Ishikawa (cell line): ENCODE results near the gene HIGD1A.

Experiments
- CEBPB ChIP-seq: IDR thresholded peaks from 2 replicates; pipeline ENCODE4 v1.6.1; 2012
- CREB1 ChIP-seq: IDR thresholded peaks from 2 replicates; pipeline ENCODE4 v1.6.1; 2012; ENCODE audit warnings: low read depth
- EGR1 ChIP-seq: IDR thresholded peaks from 2 replicates; pipeline ENCODE4 v1.6.1; 2012
- EP300 ChIP-seq: IDR thresholded peaks from 2 replicates; pipeline ENCODE4 v1.6.1; 2012; ENCODE audit warnings: borderline replicate concordance
- FOXM1 ChIP-seq: IDR thresholded peaks from 2 replicates; pipeline ENCODE4 v1.6.1; 2012; ENCODE audit warnings: low read depth, borderline replicate concordance
- NFIC ChIP-seq: IDR thresholded peaks from 2 replicates; pipeline ENCODE4 v1.6.1; 2012
- RAD21 ChIP-seq: IDR thresholded peaks from 2 replicates; pipeline ENCODE4 v1.6.1; 2012; ENCODE audit warnings: low read depth
- TAF1 ChIP-seq: IDR thresholded peaks from 2 replicates; pipeline ENCODE4 v1.6.1; 2012; ENCODE audit warnings: low read depth, mild to moderate bottlenecking
- TCF12 ChIP-seq: IDR thresholded peaks from 2 replicates; pipeline ENCODE4 v1.6.1; 2012; ENCODE audit warnings: low read depth
- TEAD4 ChIP-seq: IDR thresholded peaks from 2 replicates; pipeline ENCODE4 v1.6.1; 2012
- YY1 ChIP-seq: IDR thresholded peaks from 2 replicates; pipeline ENCODE4 v1.6.1; 2012; ENCODE audit warnings: low read depth
- ZBTB7A ChIP-seq: IDR thresholded peaks from 2 replicates; pipeline ENCODE4 v1.6.1; 2012; ENCODE audit warnings: low read depth
- TF ChIP-seq, protein P1 (sequence below): IDR thresholded peaks from 2 replicates; pipeline ENCODE4 v1.6.1; 2012
- TF ChIP-seq, protein P2 (sequence below): IDR thresholded peaks from 2 replicates; pipeline ENCODE4 v1.6.1; 2012
- TF ChIP-seq, protein P3 (sequence below): IDR thresholded peaks from 2 replicates; pipeline ENCODE4 v1.6.1; 2012; ENCODE audit warnings: low read depth, mild to moderate bottlenecking

The HIGD1A gene

DNA sequence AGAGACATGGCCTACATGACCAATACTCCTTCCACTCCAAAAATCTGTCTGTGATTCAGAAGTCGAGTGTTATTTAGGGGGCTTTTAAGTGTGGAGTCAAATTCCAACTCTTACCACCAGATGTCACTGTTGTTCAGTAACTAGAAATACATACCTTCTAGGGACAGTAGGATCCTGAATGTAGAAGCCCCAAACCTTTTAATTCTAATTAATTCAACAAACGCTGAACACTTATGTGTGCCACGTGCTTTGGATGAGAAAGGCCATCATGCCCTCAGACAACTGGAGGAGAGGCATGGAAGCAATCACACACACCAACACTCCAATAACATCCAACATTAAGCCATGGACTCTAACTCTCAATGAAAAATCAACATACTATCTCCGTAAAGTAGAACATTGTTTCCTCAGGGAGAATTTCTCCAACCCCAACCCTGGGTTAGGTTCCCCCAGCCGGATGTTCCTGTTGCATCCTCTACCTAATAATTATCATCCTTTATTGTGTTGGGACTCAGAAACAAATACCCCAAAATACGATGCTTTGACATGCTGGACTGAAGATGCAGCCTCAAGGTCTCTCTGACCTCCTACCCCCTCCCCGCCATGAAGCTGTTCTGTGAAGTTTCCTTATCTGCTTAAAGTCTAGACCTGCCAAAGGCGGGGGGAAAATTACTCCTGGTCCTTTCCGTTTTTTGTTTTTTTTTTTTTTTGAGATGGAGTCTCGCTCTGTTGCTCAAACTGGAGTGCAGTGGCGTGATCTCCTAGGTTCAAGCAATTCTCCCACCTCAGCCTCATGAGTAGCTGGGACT is 23.2 kb downstream of the HIGD1A start:
- TF ChIP-seq NFIC (no peak), RAD21 (peak; percentile 70)

DNA sequence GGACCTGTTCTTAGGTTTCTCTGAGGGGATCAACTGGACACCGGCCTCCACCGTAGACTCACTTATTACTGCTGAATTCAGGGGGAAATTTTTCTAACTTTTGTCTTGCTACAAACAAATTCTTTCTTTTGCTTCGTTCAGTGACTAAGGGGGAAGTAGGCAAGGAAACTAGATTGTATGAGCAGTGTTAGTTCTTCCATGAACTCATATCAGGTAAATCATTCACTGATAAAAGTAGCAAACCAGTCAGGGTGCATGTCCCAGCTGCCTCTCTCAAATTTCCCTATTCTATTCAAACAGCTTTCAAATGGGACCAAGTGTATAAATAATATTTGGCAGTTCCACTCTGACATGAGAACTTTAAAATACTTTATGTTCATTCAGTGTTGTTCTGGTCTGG is 23.9 kb downstream of the HIGD1A start:
- TF ChIP-seq YY1 (no peak), TEAD4 (no peak), CEBPB (no peak), TCF12 (no peak), ZBTB7A (no peak), EGR1 (no peak), TAF1 (no peak), RAD21 (no peak), EP300 (no peak), CREB1 (no peak), NFIC (no peak), FOXM1 (no peak)
- TF ChIP-seq, protein P1, sequence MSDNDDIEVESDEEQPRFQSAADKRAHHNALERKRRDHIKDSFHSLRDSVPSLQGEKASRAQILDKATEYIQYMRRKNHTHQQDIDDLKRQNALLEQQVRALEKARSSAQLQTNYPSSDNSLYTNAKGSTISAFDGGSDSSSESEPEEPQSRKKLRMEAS = no peak
- TF ChIP-seq, protein P2, sequence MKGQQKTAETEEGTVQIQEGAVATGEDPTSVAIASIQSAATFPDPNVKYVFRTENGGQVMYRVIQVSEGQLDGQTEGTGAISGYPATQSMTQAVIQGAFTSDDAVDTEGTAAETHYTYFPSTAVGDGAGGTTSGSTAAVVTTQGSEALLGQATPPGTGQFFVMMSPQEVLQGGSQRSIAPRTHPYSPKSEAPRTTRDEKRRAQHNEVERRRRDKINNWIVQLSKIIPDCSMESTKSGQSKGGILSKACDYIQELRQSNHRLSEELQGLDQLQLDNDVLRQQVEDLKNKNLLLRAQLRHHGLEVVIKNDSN = no peak
- TF ChIP-seq, protein P3, sequence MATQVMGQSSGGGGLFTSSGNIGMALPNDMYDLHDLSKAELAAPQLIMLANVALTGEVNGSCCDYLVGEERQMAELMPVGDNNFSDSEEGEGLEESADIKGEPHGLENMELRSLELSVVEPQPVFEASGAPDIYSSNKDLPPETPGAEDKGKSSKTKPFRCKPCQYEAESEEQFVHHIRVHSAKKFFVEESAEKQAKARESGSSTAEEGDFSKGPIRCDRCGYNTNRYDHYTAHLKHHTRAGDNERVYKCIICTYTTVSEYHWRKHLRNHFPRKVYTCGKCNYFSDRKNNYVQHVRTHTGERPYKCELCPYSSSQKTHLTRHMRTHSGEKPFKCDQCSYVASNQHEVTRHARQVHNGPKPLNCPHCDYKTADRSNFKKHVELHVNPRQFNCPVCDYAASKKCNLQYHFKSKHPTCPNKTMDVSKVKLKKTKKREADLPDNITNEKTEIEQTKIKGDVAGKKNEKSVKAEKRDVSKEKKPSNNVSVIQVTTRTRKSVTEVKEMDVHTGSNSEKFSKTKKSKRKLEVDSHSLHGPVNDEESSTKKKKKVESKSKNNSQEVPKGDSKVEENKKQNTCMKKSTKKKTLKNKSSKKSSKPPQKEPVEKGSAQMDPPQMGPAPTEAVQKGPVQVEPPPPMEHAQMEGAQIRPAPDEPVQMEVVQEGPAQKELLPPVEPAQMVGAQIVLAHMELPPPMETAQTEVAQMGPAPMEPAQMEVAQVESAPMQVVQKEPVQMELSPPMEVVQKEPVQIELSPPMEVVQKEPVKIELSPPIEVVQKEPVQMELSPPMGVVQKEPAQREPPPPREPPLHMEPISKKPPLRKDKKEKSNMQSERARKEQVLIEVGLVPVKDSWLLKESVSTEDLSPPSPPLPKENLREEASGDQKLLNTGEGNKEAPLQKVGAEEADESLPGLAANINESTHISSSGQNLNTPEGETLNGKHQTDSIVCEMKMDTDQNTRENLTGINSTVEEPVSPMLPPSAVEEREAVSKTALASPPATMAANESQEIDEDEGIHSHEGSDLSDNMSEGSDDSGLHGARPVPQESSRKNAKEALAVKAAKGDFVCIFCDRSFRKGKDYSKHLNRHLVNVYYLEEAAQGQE = no peak

DNA sequence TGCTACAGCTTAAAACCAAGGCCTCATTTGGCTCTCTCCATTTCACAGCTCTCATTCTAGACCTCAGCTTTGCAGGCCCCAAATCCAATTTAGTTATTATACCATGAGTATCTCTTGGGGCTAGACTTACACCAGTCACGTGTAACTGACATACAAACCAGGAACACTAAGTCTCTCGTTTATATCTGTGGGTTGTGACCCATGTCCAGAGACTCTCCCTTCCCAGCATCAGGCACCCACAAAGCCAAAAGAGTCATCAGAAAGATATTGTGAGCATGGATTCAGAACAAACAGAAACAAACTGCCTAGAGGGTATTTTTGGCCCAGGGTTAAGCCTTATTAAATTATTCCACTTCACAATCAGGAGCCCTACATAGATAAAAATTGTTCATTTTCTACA is 25.6 kb downstream of the HIGD1A start:
- TF ChIP-seq YY1 (no peak), NFIC (no peak), TAF1 (no peak), EP300 (no peak), CREB1 (no peak), FOXM1 (no peak), TCF12 (no peak), EGR1 (no peak), ZBTB7A (no peak), TEAD4 (no peak), RAD21 (no peak), CEBPB (no peak)
- TF ChIP-seq, protein P3 = no peak
- TF ChIP-seq, protein P2 = no peak
- TF ChIP-seq, protein P1 = no peak

DNA sequence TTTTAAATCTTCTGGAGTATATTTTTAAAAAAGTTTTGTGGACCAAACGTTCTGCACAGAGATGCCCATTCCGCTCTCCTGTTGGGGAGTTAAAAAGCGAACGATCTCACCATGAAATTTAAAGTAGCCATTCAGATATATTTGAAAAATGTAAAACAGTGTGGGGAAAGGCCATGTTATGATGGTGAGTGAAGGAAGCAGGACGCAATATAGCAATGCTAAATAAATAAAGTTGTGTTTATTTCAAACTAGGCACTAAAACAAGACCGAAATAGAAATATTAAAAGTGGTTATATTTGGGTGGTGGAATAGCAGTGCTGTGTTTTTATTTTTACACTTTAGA is 30.9 kb downstream of the HIGD1A start:
- TF ChIP-seq, protein P3 = no peak
- no peak for TF ChIP-seq RAD21
- no peak for TF ChIP-seq TCF12
- TF ChIP-seq TEAD4 = no peak
- no peak for TF ChIP-seq YY1
- no peak for TF ChIP-seq EGR1
- TF ChIP-seq NFIC = no peak
- TF ChIP-seq, protein P2 = no peak
- no peak for TF ChIP-seq CEBPB
- TF ChIP-seq CREB1 = no peak
- TF ChIP-seq EP300 = no peak
- TF ChIP-seq, protein P1 = no peak
- no peak for TF ChIP-seq FOXM1
- TF ChIP-seq TAF1 = no peak
- TF ChIP-seq ZBTB7A = no peak
